OCI-LY1 (cell line): ENCODE measurements around the gene RRAGC.

Source experiments
- CTCF ChIP-seq: fragments of 200-600 bp; sonication (generic), shearing (Covaris generic); IDR thresholded peaks from 2 replicates; pipeline ENCODE4 v1.5.1; 2017; ENCODE audit warnings: mild to moderate bottlenecking, antibody characterized with exemption, low read length, moderate library complexity, mixed read lengths
- EZH2 ChIP-seq: fragments of 200-600 bp; sonication (generic), shearing (Covaris generic); IDR thresholded peaks from 2 replicates; pipeline ENCODE4 v1.8.0; 2017; ENCODE audit warnings: borderline replicate concordance, mixed run types, mild to moderate bottlenecking, antibody characterized with exemption, low read length, moderate library complexity, mixed read lengths

GRCh38 chr1:38812981-38813380, 46.6 kb downstream of the RRAGC start:
- no peak for TF ChIP-seq CTCF
- no peak for TF ChIP-seq EZH2
